AG04449 (cell line): ENCODE data around the gene KRT2.

Source experiments
- CTCF ChIA-PET: fragments of 350-600 bp; formaldehyde crosslinking; extraction: SDS; loops from one replicate; lab custom pipeline; 2021; ENCODE audit warnings: antibody characterized with exemption; lab: Yijun Ruan, JAX
- POLR2A ChIA-PET: fragments of 400-600, 350-600 bp; formaldehyde crosslinking; extraction: SDS; loops from one replicate; lab custom pipeline; 2020; ENCODE audit warnings: antibody characterized with exemption, inconsistent platforms; lab: Yijun Ruan, JAX
- DNase-seq: peaks from one replicate; pipeline ENCODE4 v3.0.0-alpha.2; 2010; ENCODE audit warnings: low read depth, low spot score
- H3K4me3 ChIP-seq: 2 replicates; pipeline ENCODE4 v1.5.1; 2011; ENCODE audit warnings: low read depth, mild to moderate bottlenecking, control low read depth, low read length
- TF ChIP-seq, protein P1 (sequence below): IDR thresholded peaks from one replicate; pipeline ENCODE4 v1.5.1; 2011; ENCODE audit warnings: mild to moderate bottlenecking, moderate library complexity, low read length, control low read depth, inconsistent platforms; ENCODE audit not compliant: insufficient read depth; ENCODE audit errors: missing control alignments

Gene KRT2

DNA sequence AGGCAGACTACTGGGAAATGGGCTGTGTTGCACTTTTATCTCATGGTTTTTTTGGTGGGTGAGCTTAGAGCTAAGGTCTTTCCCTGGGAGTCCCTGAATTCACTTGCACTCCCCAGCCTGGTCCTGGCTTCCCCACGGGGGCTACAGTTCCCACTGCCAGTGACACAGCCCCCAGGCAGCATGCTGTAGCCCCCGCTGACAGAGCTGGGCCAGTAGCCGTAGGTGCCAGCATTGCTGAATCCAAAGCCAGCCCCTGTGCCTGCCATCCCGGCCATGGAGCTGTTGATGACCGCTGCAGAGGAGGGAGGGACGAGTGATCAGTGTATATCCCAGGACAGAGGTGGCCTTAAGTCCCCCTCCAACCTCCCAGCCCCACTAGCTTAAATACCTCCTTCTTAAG, 43.9 kb downstream of the KRT2 start:
- H3K4me3 ChIP-seq = no peak overlapping the region
- ChIA-PET POLR2A (no interaction called here), CTCF (interaction anchor here (0.7 to 1.5 kb wide), 3 partner anchors 24 to 262 kb away, joined by 3 to 4 read pairs (median 3); no protein-coding TSS in a partner anchor)
- TF ChIP-seq, protein P1, sequence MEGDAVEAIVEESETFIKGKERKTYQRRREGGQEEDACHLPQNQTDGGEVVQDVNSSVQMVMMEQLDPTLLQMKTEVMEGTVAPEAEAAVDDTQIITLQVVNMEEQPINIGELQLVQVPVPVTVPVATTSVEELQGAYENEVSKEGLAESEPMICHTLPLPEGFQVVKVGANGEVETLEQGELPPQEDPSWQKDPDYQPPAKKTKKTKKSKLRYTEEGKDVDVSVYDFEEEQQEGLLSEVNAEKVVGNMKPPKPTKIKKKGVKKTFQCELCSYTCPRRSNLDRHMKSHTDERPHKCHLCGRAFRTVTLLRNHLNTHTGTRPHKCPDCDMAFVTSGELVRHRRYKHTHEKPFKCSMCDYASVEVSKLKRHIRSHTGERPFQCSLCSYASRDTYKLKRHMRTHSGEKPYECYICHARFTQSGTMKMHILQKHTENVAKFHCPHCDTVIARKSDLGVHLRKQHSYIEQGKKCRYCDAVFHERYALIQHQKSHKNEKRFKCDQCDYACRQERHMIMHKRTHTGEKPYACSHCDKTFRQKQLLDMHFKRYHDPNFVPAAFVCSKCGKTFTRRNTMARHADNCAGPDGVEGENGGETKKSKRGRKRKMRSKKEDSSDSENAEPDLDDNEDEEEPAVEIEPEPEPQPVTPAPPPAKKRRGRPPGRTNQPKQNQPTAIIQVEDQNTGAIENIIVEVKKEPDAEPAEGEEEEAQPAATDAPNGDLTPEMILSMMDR = no peak
- no peak for DNase-seq

DNA sequence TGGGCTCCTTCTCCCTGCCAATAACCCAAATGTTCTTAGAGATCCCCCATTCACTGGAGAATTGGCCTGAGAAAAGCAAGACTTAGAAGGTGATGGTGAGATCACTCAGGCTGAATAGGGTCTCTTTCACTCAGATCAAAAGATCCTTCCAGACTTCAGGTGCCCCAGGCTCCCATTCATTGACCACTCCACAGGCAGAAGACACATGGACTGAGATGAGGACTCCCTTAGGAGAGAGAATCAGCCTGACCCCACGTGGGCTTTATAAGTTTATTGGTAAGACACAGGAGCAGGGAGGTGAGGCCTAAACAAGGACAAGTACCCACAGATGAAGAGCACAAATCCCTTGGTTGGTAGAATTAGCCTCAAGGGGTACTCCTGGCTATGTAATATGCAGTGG, 44.7 kb downstream of the KRT2 start:
- H3K4me3 ChIP-seq = no peak overlapping the region
- POLR2A ChIA-PET = no interaction called here
- CTCF ChIA-PET = interaction anchor here (1.5 kb wide), 1 partner anchor 24 kb away, joined by 4 read pairs; no protein-coding TSS in a partner anchor
- TF ChIP-seq, protein P1 = no peak
- DNase-seq = no peak

DNA sequence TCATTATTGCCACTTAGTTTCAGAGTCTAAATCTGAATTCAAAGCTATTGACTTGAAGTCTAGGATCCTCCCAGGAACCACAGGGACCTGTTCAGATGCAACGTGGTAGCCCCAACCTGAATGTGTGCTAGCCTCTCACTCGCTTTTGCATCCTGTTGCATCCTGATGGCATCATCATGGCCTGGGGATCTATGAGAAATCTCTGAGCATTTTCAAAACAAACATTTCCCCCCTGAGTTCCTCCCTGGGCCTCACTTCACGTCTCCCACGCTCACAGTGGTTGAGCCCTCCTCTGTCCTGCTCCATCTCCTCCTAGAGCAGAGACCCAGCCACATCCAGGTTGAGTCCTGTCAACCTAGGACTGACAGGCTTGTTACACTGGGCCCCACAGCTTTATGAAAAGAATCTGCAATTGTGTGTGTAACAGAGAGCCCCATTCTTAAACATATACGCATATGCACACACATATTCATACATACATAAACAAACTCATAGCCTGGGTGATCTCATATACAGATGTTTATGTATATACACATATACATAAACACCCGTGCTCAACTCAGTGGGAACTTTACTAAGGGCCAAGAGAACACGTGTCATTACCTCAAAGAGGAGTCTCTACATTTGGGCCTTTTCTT, 45.3 kb downstream of the KRT2 start:
- POLR2A ChIA-PET = no interaction called here

DNA sequence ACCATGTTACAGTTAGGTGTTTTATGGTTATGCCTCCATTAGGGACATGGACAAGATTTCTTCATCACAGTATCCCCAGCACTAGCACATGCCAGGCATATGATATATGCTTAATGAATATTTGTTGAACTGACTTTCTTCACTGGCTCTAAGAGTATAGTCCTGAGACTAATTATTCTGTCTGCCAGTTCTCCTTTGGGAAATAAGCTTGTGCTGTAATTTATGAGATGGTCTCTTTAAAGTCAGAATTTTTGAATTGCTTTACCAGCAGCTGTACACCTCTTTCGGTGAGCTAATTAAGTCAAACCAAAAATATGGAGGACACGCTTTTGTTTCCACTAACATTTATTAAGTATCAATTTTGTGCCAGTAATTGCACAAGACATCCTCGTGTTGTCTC, 45.9 kb downstream of the KRT2 start:
- CTCF ChIA-PET = interaction anchor here (0.9 kb wide), 2 partner anchors 259 to 264 kb away, joined by 3 read pairs; no protein-coding TSS in a partner anchor
- TF ChIP-seq, protein P1 = no peak
- POLR2A ChIA-PET = no interaction called here

More for the DNA sequence above, 45.3 kb downstream of the KRT2 start:
- TF ChIP-seq, protein P1 = no peak
- CTCF ChIA-PET = interaction anchor here (0.9 kb wide), 2 partner anchors 259 to 264 kb away, joined by 3 read pairs; no protein-coding TSS in a partner anchor
- no peak overlapping the region for H3K4me3 ChIP-seq
- DNase-seq = no peak

DNA sequence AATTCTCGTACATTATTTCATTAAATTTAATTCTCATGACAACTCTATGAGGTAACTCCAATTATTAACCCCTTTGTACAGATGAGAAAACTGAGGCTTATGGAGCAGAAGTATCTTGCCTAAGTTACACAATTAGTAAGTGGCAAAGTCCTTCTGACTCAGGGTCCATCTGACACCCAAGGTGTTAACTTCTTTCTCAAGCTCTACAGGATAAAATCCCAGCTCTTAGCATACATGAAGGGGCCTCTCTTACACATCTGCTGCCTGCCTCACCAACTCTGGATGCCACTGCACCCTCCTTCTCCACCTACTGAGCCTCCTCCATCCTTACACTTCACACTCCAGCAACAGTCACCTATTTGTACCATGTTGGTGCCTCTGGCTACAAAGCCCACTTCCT, 46.5 kb downstream of the KRT2 start:
- POLR2A ChIA-PET = no interaction called here
- no peak overlapping the region for H3K4me3 ChIP-seq
- DNase-seq = no peak
- TF ChIP-seq, protein P1 = no peak
- CTCF ChIA-PET = interaction anchor here (0.6 kb wide), 1 partner anchor 265 kb away, joined by 4 read pairs; no protein-coding TSS in a partner anchor

More for the DNA sequence above, 45.9 kb downstream of the KRT2 start:
- no peak overlapping the region for H3K4me3 ChIP-seq
- DNase-seq = no peak

DNA sequence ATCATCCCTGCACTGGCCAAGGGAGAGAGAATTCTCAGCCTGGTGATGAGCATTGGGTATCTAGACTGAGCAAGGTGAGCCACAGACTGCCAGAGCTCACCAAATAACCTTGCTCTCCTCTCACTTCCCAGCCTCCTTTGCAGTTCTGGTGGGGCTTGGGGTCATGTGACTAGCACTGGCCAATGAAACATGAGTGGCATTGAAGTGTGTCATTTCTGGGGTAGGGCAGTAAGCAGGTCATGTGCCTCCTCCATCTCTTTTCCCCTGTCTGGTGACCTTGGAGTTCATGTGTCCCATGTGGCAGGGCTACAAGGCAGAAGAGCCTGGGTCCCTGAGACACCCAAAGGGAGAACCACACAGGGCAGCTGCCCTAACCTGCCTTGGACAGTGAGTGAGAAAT, 47.2 kb downstream of the KRT2 start:
- ChIA-PET POLR2A (no interaction called here), CTCF (no interaction called here)
- no peak overlapping the region for H3K4me3 ChIP-seq
- TF ChIP-seq, protein P1 = no peak
- no peak for DNase-seq
